Stimulated activated CD8-positive, alpha-beta memory T cell treated with anti-CD3 and anti-CD28 coated beads, Interleukin-7, amount 100 ng/mL, for 4 hours (primary cell): ENCODE measurements around the gene IMPDH1.

Experiments
- DNase-seq, 2 donors: peaks; one replicate each; pipeline ENCODE4 v3.0.0-alpha.2; 2020; ENCODE audit warnings: low read depth in 2 of 2

The IMPDH1 gene

DNA sequence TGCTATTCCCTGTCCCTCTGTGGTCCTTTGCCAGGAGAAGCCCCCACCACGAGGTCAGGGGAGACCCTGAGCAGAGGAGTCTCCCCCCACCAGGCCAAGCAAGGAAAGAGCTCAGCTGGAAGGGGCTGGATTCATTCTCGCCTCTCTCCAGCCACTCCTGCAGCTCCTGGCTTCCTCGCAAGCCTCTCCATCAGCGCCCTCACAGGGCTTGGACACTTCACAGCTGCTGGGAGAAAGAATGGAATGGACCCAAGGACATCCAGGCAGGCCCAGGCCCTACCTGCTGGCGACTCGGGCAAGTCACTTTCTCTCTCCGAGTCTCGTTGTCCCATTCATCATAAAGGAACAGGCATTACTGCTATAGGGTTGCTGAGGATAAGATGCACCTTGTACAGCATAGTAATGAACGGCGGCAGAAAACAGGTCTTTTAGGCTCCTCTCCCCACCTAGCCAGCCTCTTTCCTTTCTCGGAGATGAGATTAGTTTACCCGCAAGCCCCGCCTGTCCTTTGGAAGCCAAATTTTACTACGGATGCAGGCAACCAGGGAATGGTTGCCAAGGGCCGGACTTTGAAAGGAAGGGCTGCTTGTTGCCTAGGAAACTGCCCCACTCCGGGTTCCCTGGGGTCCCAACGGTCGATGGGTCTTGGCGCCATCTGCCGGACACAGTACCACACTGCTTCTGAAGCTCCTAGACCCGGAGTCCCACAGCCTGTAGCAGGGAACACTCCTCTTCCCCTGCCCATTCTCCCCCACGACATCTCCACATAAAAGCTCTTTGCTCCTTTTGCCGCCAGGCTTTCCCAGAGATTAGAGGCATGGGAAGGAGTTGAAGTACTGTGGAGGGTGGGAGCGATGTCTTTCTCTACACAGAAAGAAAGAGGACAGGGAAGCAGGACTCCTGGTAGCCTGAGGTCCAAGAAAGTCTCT, 22.3 kb downstream of the IMPDH1 start:
- peak; percentile 43 to 45 for DNase-seq

DNA sequence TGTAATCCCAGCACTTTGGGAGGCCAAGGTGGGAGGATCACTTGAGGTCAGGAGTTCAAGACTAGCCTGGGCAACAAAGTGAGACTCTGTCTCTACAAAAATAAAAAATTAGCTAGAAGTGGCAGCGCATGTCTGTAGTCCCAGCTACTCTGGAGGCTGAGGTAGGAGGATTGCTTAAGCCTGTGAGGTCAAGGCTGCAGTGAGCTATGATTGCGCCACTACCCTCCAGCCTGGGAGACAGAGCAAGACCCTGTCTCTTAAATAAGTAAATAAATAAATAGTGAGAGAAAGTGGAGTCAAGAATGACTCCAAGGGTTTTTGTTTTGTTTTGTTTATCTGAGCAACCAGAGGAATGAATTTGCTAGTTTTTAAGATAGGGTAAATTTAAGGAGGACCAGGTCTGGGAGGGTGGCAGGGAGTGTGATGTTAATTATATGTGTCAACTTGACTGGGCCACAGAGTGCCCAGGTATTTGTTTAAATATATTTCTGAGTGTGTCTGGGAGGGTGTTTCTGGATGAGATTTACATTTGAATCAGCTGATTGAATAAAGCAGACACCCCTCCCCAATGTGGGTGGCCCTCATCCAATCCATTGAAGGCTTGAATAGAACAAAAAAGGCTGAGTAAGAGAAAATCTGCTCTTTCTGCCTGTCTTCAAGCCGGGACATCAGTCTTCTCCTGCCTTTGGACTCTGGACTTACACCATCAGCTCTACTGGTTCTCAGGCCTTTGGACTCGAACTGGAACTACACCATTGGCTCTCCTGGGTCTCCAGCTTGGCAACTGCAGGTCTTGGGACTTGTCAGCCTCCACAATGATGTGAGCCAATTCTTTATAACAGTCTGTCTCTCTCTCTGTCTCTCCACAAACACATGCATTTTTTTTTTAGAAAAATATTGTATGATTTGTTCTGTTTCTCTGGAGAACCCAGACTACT, 23.5 kb downstream of the IMPDH1 start:
- DNase-seq, result no peak

DNA sequence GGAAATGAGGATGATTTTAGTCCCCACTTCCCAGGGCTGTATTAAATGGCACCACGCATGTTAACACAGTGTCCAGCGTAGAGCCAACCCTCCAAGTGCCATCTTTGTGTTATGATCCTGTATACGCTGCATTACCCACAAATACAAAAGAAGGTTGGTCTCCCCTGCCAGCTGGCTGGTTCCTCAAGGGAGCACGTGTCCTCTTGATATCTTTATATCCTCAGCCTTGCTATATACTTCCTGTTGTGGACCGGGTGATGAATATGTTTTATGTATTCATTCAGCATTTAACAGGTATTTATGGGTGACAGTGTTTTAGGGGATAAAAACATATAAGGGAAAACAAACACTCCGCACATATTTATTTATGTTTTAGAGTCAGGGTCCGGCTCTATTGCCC, 25.1 kb downstream of the IMPDH1 start:
- DNase-seq, result no peak

DNA sequence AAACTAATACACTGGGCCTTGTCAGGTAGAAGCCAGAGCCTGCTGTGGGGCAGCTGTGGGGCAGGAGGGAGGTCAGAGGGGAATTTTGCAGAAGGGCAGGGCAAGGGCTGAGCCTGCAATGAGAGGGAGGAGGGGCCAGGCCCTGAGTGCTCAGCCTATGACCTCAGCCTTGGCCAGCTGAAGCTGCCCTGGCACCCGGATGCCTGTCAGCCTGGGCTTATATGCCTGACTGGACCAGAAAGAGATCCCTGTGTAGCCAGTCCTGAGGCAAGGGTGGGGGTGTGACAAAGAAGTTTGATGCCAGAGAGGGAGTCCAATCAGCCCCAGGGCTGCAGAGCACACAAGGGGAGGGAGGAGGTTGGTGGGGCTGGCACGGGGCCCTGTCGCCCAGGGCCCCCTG, 26.0 kb downstream of the IMPDH1 start:
- DNase-seq, result no peak

DNA sequence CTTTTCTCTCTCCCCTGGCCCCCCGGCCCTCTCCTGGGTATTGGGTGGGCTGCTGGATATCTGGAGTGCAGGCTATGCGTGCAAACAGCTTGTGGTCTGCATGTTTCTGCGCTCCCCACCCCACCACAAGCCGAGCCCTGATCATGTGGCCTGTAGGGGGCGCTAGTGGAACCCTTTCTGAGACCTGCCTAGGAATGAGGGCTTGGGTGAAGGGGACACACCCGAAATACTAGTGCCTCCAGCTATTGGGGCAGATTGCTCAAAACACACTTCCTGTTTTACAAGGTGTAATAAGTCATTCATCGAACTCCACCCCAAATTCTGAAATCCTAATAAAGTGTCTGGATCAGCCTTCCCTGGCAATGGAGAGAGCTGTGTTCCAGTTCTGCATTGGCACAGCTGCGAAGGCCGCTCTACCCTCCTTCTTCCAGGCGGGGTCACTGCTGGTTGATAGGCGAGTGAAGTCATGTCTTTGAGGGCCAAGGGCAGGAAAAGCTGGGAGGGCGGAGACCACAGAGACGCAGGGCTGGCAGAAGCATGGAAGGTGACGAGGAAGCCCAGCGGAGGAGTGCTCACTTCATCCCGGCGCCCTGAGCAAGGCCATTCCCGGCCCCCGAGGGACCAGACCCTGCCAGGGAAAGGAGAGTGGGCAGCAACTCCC, 28.5 kb downstream of the IMPDH1 start:
- no peak for DNase-seq

- no peak for DNase-seq
Observed at GRCh38 chr7:128380483-128381106, 29.2 kb downstream of the IMPDH1 start.

GRCh38 chr7:128379900-128380479, 29.8 kb downstream of the IMPDH1 start:
- no peak for DNase-seq

- DNase-seq, result no peak
Observed at GRCh38 chr7:128378637-128379036, 31.1 kb downstream of the IMPDH1 start.

DNA sequence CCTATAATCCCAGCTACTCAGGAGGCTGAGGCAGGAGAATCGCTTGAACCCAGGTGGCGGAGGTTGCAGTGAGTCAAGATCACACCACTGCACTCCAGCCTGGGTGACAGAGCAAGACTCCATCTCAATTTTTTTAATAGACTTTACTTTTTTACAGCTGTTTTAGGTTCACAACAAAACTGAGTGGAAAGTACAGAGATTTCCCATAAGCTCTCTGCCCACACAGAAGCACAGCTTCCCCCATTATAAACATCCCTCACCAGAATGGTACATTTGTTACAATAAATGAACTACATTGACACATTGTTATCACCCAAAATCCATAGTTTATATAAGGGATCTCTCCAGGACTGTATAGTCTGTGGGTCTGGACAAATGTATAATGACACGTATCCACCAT, 33.7 kb downstream of the IMPDH1 start:
- no peak for DNase-seq

- no peak for DNase-seq
Observed at GRCh38 chr7:128374041-128374440, 35.7 kb downstream of the IMPDH1 start.

DNA sequence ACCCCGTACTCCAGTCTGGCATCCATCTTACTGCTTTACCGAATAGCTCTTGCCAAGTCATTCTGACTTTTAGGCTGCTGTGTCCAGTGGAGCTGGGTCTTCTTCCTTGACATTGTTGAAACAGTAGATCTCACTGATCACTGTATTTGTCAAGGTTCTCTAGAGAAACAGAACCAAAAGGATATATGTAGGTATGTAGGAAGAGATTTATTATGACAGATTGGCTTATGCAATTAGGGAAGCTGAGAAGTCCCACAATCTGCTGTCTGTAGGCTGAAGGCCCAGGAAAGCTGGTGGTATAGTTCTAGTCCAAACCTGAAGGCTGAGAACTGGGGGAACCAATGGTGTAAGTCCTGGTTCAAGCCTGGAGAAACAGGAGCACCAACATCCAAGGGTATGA, 36.2 kb downstream of the IMPDH1 start:
- no peak for DNase-seq

- no peak for DNase-seq
Observed at GRCh38 chr7:128370491-128370890, 39.3 kb downstream of the IMPDH1 start.

DNA sequence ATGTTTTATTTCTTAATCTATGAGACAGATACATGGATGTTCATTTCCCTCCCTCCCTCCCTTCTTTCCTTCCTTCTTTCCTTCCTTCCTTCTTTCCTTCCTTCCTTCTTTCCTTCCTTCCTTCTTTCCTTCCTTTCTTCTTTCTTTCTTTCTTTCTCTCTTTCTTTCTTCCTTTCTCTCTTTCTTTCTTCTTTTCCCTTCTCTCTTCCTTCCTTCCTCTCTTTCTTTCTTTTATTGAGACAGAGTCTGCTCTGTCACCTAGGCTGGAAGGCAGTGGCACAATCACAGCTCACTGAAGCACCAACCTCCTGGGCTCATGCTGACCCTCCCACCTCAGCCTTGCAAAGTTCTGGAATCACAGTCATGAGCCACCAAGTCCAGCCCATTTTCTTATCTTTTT, 42.8 kb downstream of the IMPDH1 start:
- no peak for DNase-seq

DNA sequence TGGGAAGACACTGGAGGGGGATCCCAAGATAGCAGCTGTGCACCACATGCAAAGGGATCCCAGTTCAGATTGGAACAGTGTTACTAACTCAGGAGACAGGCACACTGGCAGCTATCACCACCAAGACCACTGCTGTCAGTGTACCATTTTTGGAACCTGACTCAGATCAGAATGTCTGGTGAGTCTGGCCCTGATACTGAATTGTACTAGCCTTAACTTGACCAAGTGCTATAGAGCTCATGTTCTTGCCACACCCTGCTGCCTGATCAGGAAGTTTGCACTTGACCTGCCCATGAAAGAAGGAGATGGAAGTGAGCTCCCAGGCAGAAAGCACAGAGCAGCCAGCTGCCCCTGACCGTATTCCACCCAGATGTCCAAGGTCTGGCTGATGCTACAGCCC, 43.5 kb downstream of the IMPDH1 start:
- DNase-seq, result no peak

DNA sequence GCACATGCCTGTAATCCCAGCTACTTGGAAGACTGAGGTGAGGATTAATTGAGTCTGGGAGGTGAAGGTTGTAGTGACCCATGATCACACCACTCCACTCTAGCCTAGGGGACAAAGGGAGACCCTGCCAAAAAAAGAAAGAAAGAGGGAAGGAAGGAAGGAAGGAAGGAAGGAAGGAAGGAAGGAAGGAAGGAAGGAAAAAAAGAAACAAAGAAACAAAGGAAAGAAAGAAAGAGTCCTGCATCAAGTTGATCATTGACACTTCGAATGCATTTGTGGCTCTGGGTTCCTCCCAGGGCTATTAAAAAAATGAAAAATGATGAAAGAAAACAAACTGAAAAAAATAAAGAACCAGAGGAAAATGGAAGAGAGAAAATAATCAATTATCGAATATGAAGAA, 44.4 kb downstream of the IMPDH1 start:
- no peak for DNase-seq

DNA sequence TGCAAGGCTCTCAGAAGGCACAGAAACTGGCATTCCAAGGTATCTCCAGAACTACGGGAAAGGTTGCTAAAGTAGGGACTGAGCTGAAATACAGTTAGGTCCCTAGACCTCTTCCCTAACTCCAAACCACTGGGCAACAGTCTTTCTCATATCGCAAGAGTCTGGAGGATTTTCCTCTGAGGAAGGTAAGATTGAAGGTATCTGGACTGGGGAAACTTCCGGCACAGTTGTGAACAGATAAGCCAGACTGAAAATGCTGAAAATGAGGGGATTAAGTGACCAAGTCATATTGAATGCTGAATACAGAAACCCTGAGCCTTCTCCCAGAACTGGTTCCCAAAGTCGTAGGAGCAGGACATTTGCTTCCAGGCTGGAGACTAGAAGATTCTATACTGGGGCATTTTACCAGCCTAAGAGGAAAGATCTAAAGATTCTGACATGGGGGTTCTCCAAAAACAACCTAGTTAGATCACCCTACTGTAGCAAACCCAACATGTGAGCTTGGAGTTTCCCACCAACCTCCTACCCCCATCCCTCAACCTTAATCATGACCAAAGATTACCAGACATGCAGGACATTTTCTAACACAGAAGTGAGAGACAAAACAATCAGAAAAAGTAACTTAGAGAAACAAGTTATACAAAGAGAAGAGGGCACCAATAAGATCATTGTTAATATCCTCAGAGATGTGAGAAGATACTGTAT, 45.5 kb downstream of the IMPDH1 start:
- no peak for DNase-seq

DNA sequence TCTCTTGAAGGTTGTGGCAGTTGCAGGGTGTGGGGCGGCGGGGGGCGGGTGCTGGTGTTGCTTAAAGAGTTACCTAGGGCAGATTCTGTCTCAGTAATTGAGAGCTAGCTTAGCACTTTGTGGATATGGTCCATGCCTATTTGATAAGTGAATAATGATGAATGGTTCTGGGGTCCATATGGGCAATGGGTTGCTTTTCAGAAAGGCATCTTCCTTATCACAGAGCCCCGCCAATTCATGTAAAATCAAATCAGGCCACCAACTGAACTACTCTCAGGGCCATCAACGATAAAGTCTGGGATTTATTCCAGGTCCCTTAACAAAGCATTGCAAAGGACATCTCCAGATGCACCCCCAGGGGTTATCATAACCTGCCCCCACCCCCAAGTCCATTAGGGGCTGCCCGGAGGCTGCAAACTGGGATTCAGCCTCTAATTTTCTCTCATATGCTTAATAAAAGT, 46.5 kb downstream of the IMPDH1 start:
- no peak for DNase-seq

GRCh38 chr7:128362670-128363069, 47.1 kb downstream of the IMPDH1 start:
- DNase-seq, result no peak

GRCh38 chr7:128361411-128362379, 48.1 kb downstream of the IMPDH1 start, which contains the start of gene PRRT4:
Gene PRRT4, minus strand, starts transcription at chr7:128361690.
- DNase-seq, result peak in 1 of 2 donors; percentile 46
